Neural cell (in vitro differentiated cells): ENCODE measurements around the gene SPHKAP. TPM values are rescaled to one million over a fixed set of nuclear protein-coding genes. Genes with fewer than 3 reads are reported as not detected.
A peak's percentile ranks its signal among the peaks of the same experiment; 100 is the strongest.

ENCODE experiments used
- H2AFZ ChIP-seq: fragments of 200-600, 300-800 bp; sonication (generic), shearing (Covaris generic); 2 replicates; pipeline ENCODE4 v1.6.0; 2014; ENCODE audit warnings: low read depth, mild to moderate bottlenecking, antibody characterized with exemption, low read length, moderate library complexity
- H3F3A ChIP-seq: fragments of 200-600 bp; shearing (Covaris generic); 2 replicates; pipeline ENCODE4 v1.6.1; 2016; ENCODE audit warnings: mild to moderate bottlenecking, moderate library complexity, mixed read lengths, antibody characterized with exemption, low read length; ENCODE audit not compliant: insufficient read depth, poor library complexity, severe bottlenecking
- H3K27ac ChIP-seq: fragments of 200-600, 300-800 bp; sonication (generic), shearing (Covaris generic); 2 replicates; pipeline ENCODE4 v1.5.1; 2014; ENCODE audit warnings: mild to moderate bottlenecking, low read length, moderate library complexity
- H3K27me3 ChIP-seq: fragments of 300-800, 200-600 bp; sonication (generic), shearing (Covaris generic); 2 replicates; pipeline ENCODE4 v1.6.0; 2014; ENCODE audit warnings: mild to moderate bottlenecking, low read depth, low read length, moderate library complexity; ENCODE audit not compliant: insufficient read depth
- H3K36me3 ChIP-seq: fragments of 300-800, 200-600 bp; sonication (generic), shearing (Covaris generic); 2 replicates; pipeline ENCODE4 v1.5.1; 2014; ENCODE audit warnings: mild to moderate bottlenecking, antibody characterized with exemption, low read length, moderate library complexity; ENCODE audit not compliant: insufficient read depth
- H3K4me2 ChIP-seq: fragments of 300-800, 200-600 bp; sonication (generic), shearing (Covaris generic); 2 replicates; pipeline ENCODE4 v1.6.0; 2014; ENCODE audit warnings: mild to moderate bottlenecking, low read length
- H3K4me3 ChIP-seq: fragments of 300-800, 200-600 bp; sonication (generic), shearing (Covaris generic); 2 replicates; pipeline ENCODE4 v1.5.1; 2014; ENCODE audit warnings: mild to moderate bottlenecking, low read length, moderate library complexity
- H3K79me2 ChIP-seq: fragments of 200-600 bp; shearing (Covaris generic); replicated peaks from 2 replicates; pipeline ENCODE4 v1.6.0; 2014; ENCODE audit warnings: mild to moderate bottlenecking, low read length, moderate library complexity; ENCODE audit not compliant: insufficient read depth
- H3K9ac ChIP-seq: fragments of 300-800, 200-600 bp; sonication (generic), shearing (Covaris generic); 2 replicates; pipeline ENCODE4 v1.6.1; 2016; ENCODE audit warnings: mild to moderate bottlenecking, low read length, mixed read lengths
- H3K9me2 ChIP-seq: fragments of 200-600 bp; shearing (Covaris generic); 2 replicates; pipeline ENCODE4 v1.6.1; 2016; ENCODE audit warnings: mild to moderate bottlenecking, low read length, mixed read lengths; ENCODE audit not compliant: insufficient read depth
- H3K9me3 ChIP-seq: fragments of 200-600, 300-800 bp; sonication (generic), shearing (Covaris generic); 2 replicates; pipeline ENCODE4 v1.6.1; 2016; ENCODE audit warnings: mild to moderate bottlenecking, mixed run types, low read length, moderate library complexity, mixed read lengths
- H4K20me1 ChIP-seq: fragments of 200-600 bp; shearing (Covaris generic); 2 replicates; pipeline ENCODE4 v1.6.1; 2016; ENCODE audit warnings: mild to moderate bottlenecking, mixed run types; ENCODE audit not compliant: insufficient read depth
- EP300 ChIP-seq: fragments of 450-650 bp; conservative IDR thresholded peaks from 2 replicates; pipeline ENCODE4 v1.6.1; 2014; ENCODE audit warnings: antibody characterized with exemption, mild to moderate bottlenecking, moderate library complexity; ENCODE audit not compliant: poor library complexity, severe bottlenecking
- EZH2 ChIP-seq: fragments of 200-600, 300-800 bp; shearing (Covaris generic), sonication (generic); IDR thresholded peaks from 2 replicates; pipeline ENCODE4 v1.6.1; 2014; ENCODE audit warnings: antibody characterized with exemption, low read length, borderline replicate concordance, mild to moderate bottlenecking; ENCODE audit not compliant: insufficient read depth, poor library complexity, severe bottlenecking
- MXI1 ChIP-seq: fragments of 450-650 bp; conservative IDR thresholded peaks from 2 replicates; pipeline ENCODE4 v1.6.1; 2014; ENCODE audit warnings: antibody characterized with exemption, mild to moderate bottlenecking; ENCODE audit not compliant: poor library complexity, severe bottlenecking
- POLR2AphosphoS5 ChIP-seq: IDR thresholded peaks from 2 replicates; pipeline ENCODE4 v1.6.1; 2012
- RAD21 ChIP-seq: fragments of 450-650 bp; conservative IDR thresholded peaks from 2 replicates; pipeline ENCODE4 v1.6.1; 2014; ENCODE audit warnings: antibody characterized with exemption, mild to moderate bottlenecking, moderate library complexity
- REST ChIP-seq: IDR thresholded peaks from 2 replicates; pipeline ENCODE4 v1.6.1; 2012; ENCODE audit warnings: borderline replicate concordance
- SMC3 ChIP-seq: fragments of 450-650 bp; conservative IDR thresholded peaks from 2 replicates; pipeline ENCODE4 v1.6.1; 2014; ENCODE audit warnings: antibody characterized with exemption, mild to moderate bottlenecking, moderate library complexity; ENCODE audit not compliant: poor library complexity
- TAF1 ChIP-seq: IDR thresholded peaks from 2 replicates; pipeline ENCODE4 v1.6.1; 2012; ENCODE audit warnings: low read depth
- polyA plus RNA-seq: library from polyadenylated mRNA; depleted of rRNA; stranded (reverse); fragments of >200 nt; gene quantifications from 2 replicates; pipeline ENCODE4 v1.2.3, GENCODE V29; 2014
- TF ChIP-seq, protein P1 (sequence below): fragments of 450-650 bp; IDR thresholded peaks from 2 replicates; pipeline ENCODE4 v1.5.1; 2014; ENCODE audit warnings: antibody characterized with exemption, mild to moderate bottlenecking, moderate library complexity; ENCODE audit not compliant: poor library complexity, severe bottlenecking

Gene SPHKAP
- polyA plus RNA-seq, 1 donor from 2014 or later = 1.7 TPM

- peak overlapping the region; percentile 85 for H3K27ac ChIP-seq
Observed at GRCh38 chr2:228017784-228018183, 163.7 kb downstream of the SPHKAP start.

DNA sequence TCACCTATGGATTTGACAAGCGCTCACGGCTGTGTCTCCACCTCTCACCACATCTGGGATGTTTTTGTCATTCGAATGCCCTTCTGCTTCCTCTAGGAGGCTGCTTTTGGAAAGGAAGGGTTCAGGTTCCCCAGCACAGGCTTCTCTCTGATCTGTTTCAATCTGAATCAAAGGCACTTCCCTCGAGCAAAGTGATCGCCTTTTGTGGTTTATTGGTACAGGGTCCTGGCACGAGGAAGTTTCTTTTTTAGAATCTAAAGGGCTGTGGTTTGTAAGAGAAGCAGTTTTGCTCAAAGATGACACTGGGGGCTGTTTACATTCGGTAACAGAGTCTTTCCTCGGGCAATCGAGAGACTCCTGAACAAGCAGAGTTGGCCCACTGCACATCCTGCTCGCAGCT lies 165.1 kb downstream of the SPHKAP start:
- H3K27me3 ChIP-seq = no peaks in the 10 kb centered on the region
- H3K9ac ChIP-seq = no peak overlapping the region
- H3K9me3 ChIP-seq = peaks cover 6% of the 10 kb centered on the region
- H2AFZ ChIP-seq = no peak overlapping the region
- H3F3A ChIP-seq = peaks cover 13% of the 10 kb centered on the region
- no peaks in the 10 kb centered on the region for H3K79me2 ChIP-seq
- no peaks in the 10 kb centered on the region for H3K36me3 ChIP-seq
- TF ChIP-seq EZH2 = no peak
- TF ChIP-seq RAD21 = no peak
- no peak for TF ChIP-seq SMC3
- no peak for TF ChIP-seq POLR2AphosphoS5
- TF ChIP-seq, protein P1, sequence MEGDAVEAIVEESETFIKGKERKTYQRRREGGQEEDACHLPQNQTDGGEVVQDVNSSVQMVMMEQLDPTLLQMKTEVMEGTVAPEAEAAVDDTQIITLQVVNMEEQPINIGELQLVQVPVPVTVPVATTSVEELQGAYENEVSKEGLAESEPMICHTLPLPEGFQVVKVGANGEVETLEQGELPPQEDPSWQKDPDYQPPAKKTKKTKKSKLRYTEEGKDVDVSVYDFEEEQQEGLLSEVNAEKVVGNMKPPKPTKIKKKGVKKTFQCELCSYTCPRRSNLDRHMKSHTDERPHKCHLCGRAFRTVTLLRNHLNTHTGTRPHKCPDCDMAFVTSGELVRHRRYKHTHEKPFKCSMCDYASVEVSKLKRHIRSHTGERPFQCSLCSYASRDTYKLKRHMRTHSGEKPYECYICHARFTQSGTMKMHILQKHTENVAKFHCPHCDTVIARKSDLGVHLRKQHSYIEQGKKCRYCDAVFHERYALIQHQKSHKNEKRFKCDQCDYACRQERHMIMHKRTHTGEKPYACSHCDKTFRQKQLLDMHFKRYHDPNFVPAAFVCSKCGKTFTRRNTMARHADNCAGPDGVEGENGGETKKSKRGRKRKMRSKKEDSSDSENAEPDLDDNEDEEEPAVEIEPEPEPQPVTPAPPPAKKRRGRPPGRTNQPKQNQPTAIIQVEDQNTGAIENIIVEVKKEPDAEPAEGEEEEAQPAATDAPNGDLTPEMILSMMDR = no peak
- no peak for TF ChIP-seq TAF1
- TF ChIP-seq REST = no peak
- TF ChIP-seq EP300 = no peak
- no peak for TF ChIP-seq MXI1
- H3K4me2 ChIP-seq = no peak overlapping the region
- H3K4me3 ChIP-seq = peak overlapping the region; percentile 52
- no peaks in the 10 kb centered on the region for H3K9me2 ChIP-seq
- H4K20me1 ChIP-seq = no peaks in the 10 kb centered on the region
- H3K27ac ChIP-seq = peak overlapping the region; percentile 85

More at GRCh38 chr2:228017784-228018183, 163.7 kb downstream of the SPHKAP start:
- Histone ChIP-seq H3K36me3 (no peaks in the 10 kb centered on the region), H3K9ac (peak overlapping the region; percentile 55), H3K9me2 (no peaks in the 10 kb centered on the region), H3K79me2 (no peaks in the 10 kb centered on the region), H3K27me3 (no peaks in the 10 kb centered on the region), H3F3A (peaks cover 13% of the 10 kb centered on the region), H4K20me1 (no peaks in the 10 kb centered on the region), H3K4me2 (peak overlapping the region; percentile 46), H3K9me3 (peaks cover 6% of the 10 kb centered on the region), H2AFZ (peak overlapping the region; percentile 56), H3K4me3 (peak overlapping the region; percentile 52)
- TF ChIP-seq MXI1 (no peak), POLR2AphosphoS5 (peak; percentile 65), RAD21 (no peak), SMC3 (no peak), REST (peak; percentile 80), TAF1 (no peak), EP300 (peak; percentile 84)
- TF ChIP-seq, protein P1 = no peak
